GM18508 (cell line): ENCODE data around the gene SYS1.

Experiments
- ATAC-seq: cut with Tn5 transposase; IDR thresholded peaks from one replicate; pipeline ENCODE4 v1.9.1; 2021; ENCODE audit warnings: moderate number of reproducible peaks; ENCODE audit not compliant: insufficient read depth, unreplicated experiment

The SYS1 gene

GRCh38 chr20:45362804-45363610 is at the start of gene SYS1:
Gene SYS1 (plus strand): TSS chr20:45363156. CDS start chr20:45363532, 376 bp downstream.
- peak; percentile 66 for ATAC-seq

GRCh38 chr20:45313943-45314342 is 49.0 kb upstream of the SYS1 start:
- no peak for ATAC-seq

GRCh38 chr20:45315672-45316071 is 47.3 kb upstream of the SYS1 start:
- no peak for ATAC-seq

GRCh38 chr20:45316150-45317080 is 46.5 kb upstream of the SYS1 start:
- no peak for ATAC-seq

GRCh38 chr20:45317826-45318225 is 45.1 kb upstream of the SYS1 start:
- ATAC-seq, result no peak

GRCh38 chr20:45318386-45318939 is 44.5 kb upstream of the SYS1 start:
- ATAC-seq, result no peak

GRCh38 chr20:45318948-45319347 is 44.0 kb upstream of the SYS1 start:
- ATAC-seq, result no peak

- ATAC-seq, result no peak
These were observed 41.9 kb upstream of the SYS1 start for GRCh38 chr20:45320948-45321595.

- no peak for ATAC-seq
These were observed 40.0 kb upstream of the SYS1 start for GRCh38 chr20:45322952-45323383.

- no peak for ATAC-seq
These were observed 39.2 kb upstream of the SYS1 start for GRCh38 chr20:45323731-45324130.

- no peak for ATAC-seq
These were observed 37.6 kb upstream of the SYS1 start for GRCh38 chr20:45325371-45325770.

- ATAC-seq, result no peak
These were observed 34.5 kb upstream of the SYS1 start for GRCh38 chr20:45328451-45328850.

GRCh38 chr20:45329497-45330319 is 33.2 kb upstream of the SYS1 start:
- ATAC-seq, result no peak

GRCh38 chr20:45330476-45330875 is 32.5 kb upstream of the SYS1 start:
- no peak for ATAC-seq

- ATAC-seq, result no peak
These were observed 26.2 kb upstream of the SYS1 start for GRCh38 chr20:45336530-45337366.

- no peak for ATAC-seq
These were observed 25.4 kb upstream of the SYS1 start for GRCh38 chr20:45337367-45338120.

- no peak for ATAC-seq
These were observed 24.6 kb upstream of the SYS1 start for GRCh38 chr20:45338121-45339030.
